ENCODE data around the gene BEGAIN. TPM values are rescaled to one million over a fixed set of nuclear protein-coding genes. Genes with fewer than 3 reads are reported as not detected.

BEGAIN gene
- total RNA-seq, 4 donors from 2014 or later: 0.47 to 1.5 (median 0.53) TPM; not detected in 1

- intact Hi-C loops (cut with DNase I): no loop called here
- H3K27ac ChIP-seq: no peak overlapping the region
- no peaks in the 10 kb centered on the region for H3K36me3 ChIP-seq
- TF ChIP-seq POLR2A (IDR thresholded peaks at IDR 0.05) (no peak), CTCF (IDR thresholded peaks at IDR 0.05) (no peak)
- WGBS, 2 donors: 87 to 89% methylated on average over 28 to 29 of the region's 29 CpGs
- no peak overlapping the region for H3K4me3 ChIP-seq
- no peaks in the 10 kb centered on the region for H3K27me3 ChIP-seq
- H3K4me1 ChIP-seq: peaks cover 0 to 15% (median 8%) of the 10 kb centered on the region in 3 donors
- no peaks in the 10 kb centered on the region for H3K9me3 ChIP-seq
- no peak for DNase-seq
Observed at GRCh38 chr14:100536721-100537445, 50.3 kb downstream of the BEGAIN start.

GRCh38 chr14:100536121-100536510, 51.1 kb downstream of the BEGAIN start:
- Histone ChIP-seq H3K4me3 (no peak overlapping the region), H3K36me3 (no peaks in the 10 kb centered on the region), H3K9me3 (no peaks in the 10 kb centered on the region), H3K4me1 (peaks cover 0 to 15% (median 8%) of the 10 kb centered on the region in 3 donors), H3K27ac (no peak overlapping the region), H3K27me3 (no peaks in the 10 kb centered on the region)
- WGBS, 2 donors: 73 to 85% methylated on average over 8 of the region's 8 CpGs
- no peak for DNase-seq
- TF ChIP-seq CTCF (IDR thresholded peaks at IDR 0.05): no peak
- TF ChIP-seq POLR2A (IDR thresholded peaks at IDR 0.05): no peak
- intact Hi-C loops (cut with DNase I): no loop called here

- Histone ChIP-seq H3K36me3 (no peaks in the 10 kb centered on the region), H3K27ac (no peak overlapping the region), H3K9me3 (no peaks in the 10 kb centered on the region), H3K27me3 (no peaks in the 10 kb centered on the region), H3K4me3 (no peak overlapping the region), H3K4me1 (peaks cover 0 to 15% (median 8%) of the 10 kb centered on the region in 3 donors)
- WGBS, 2 donors: 84 to 90% methylated on average over 5 to 6 of the region's 16 CpGs
- no peak for DNase-seq
- TF ChIP-seq POLR2A (IDR thresholded peaks at IDR 0.05) (no peak), CTCF (IDR thresholded peaks at IDR 0.05) (no peak)
- intact Hi-C loops (cut with DNase I): no loop called here
Observed at GRCh38 chr14:100535287-100536120, 51.7 kb downstream of the BEGAIN start.

GRCh38 chr14:100534528-100535286, 52.5 kb downstream of the BEGAIN start:
- Histone ChIP-seq H3K4me1 (peaks cover 0 to 15% (median 8%) of the 10 kb centered on the region in 3 donors), H3K27me3 (no peaks in the 10 kb centered on the region), H3K4me3 (no peak overlapping the region), H3K27ac (no peak overlapping the region), H3K9me3 (no peaks in the 10 kb centered on the region), H3K36me3 (peaks cover 0 to 8% (median 0%) of the 10 kb centered on the region in 3 donors)
- intact Hi-C loops (cut with DNase I): no loop called here
- DNase-seq: no peak
- 95% methylated on average over 8 of the region's 13 CpGs; no CpG with 5 or more reads in 1 of the 2 donors for WGBS, 2 donors
- TF ChIP-seq POLR2A (IDR thresholded peaks at IDR 0.05) (no peak), CTCF (IDR thresholded peaks at IDR 0.05) (no peak)

All from esophagus squamous epithelium (tissue), 5 donors.